Measurements from ENCODE around the gene NSD2.
"Not testable (repeated sequence)": the region's sequence is repeated elsewhere in the genome, so short reads cannot be mapped to it uniquely, and the experiment has no call there.

The NSD2 gene

DNA sequence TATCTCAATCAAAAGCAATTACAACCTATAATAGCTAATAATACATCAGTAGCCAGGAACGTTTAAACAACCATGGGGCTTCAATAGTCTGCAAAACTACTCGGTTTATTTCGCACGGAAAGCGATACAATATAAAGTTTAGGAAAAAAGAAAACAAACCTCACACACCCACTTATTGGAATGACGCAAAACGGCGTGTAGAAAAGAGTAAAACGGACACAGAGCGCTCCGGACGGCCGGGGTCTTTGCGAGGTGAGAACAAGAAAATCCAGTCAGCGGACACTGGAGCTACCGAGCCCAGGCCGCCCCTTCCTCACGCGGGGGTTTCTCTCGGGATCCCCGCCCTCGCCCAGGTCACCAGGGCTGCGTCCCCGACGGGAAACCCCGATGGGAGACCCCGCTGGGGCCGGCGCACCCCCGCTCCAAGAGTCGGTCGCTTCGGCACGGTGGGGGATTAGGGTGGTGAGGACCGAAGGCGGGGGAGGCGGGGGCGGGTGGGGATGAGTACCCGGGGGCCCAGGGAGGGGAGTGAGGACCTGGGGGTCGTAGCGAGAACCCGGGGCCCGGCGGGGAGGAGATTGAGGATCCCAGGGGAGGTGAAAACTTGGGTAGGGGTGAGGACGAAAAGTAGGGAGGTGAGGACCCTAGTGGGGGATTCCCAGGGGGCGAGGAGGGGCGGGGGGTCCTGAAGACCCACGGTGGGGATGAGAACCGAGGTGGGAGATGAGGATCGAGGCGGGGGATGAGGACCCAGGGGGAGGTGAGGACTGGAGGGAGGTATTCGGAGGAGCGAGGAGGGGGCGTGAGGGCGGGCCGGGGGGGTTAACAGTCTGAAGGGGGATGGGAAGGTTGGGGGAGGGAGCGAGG lies 136.8 kb downstream of the NSD2 start:
- no peak for DNase-seq

DNA sequence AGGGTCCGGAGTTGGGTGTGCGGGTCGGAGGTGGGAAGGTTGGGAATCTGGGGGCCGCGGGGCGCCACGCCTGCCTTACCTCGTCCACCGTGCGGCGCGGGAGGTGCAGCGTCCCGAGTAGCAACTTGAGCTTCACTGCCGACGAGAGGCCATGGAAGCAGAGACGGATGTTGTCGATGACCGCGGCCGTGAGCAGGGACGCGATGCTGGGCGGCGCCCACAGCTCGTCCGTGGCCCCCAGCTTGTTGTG lies 137.4 kb downstream of the NSD2 start:
- no peak for DNase-seq

DNA sequence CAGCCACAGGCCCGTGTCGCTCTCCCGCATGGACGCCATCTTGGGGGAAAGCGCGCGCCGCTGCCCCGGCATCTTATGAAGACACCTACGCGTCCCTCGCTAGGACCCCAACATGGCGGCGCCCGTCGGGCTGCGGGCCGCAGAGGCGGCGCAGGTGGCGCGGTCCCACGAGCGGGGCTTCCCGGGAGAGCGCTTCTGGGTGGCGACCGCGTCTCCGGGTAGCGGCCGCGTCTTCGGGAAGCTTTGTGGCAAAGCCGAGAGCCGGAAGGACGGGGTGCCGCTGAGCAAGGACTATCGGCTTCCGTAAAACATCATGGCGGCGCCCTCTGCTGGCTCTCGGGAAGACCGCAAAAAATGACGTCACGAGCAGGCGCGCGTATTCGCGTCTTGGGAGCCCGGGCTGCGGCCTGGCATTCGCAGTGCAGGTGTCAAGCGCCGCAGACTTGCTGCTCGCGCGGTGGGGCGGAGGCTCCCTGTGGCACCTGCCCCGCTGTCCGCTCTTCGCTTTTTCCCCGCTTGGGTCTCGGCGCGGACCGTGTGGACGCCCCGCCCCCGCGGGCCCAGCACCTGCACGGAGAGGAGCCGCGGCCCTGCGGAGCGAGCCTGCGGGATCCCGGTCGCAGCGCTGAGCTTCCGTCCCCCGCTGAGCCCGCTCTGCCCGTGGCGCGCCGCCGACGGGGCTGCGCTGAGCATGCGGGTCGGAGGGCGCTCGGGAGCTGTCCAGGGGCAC lies 137.9 kb downstream of the NSD2 start, which contains the start of gene NELFA:
NELFA (minus strand) TSS at position 54 of the 730 bp plus-strand sequence; CDS start at position 39, 15 bp downstream.
- DNase-seq, result peak; percentile 94

DNA sequence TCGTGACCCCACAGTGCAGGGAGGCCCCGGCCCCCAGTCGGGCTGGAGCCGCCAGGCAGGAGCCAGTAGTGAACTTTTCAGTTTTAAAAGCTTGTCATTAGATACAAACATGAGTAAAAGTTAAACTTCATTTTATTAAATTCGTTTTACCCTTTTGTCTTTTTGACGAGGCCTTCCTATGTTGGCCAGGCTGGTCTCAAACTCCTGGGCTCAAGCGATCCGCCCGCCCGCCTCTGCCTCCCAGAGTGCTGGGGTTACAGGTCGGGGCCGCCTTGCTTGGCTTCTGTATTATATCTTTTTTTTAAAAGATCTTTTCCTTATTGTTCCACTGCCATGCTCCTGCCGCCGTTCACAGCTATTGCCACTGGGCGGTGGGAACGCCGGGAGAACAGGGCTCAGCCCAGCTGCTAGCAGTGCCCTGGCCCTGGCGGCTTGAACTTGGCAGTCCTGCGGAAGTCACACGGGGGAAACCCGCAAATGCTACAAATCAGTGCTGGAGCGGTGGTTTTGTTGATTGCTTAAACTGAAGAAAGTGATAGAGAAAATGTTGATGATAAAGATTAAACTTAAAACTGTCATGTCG lies 138.5 kb downstream of the NSD2 start:
- DNase-seq, result peak; percentile 31

DNA sequence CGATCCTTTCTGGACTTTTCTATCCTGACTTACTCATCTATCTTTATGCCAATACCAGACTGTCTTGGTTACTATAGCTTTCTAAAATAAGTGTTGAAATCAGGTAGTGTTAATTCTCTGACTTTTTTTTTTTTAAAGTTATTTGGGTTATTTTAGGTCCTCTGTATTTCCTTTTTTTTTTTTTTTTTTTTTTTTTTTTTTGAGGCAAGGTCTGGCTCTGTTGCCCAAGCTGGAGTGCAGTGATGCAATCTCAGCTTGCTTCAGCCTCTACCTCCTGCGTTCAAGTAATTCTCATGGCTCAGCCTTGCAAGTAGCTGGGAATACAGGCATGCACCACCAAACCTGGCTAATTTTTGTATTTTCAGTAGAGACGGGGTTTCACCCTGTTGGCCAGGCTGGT lies 140.4 kb downstream of the NSD2 start:
- DNase-seq, result no peak

DNA sequence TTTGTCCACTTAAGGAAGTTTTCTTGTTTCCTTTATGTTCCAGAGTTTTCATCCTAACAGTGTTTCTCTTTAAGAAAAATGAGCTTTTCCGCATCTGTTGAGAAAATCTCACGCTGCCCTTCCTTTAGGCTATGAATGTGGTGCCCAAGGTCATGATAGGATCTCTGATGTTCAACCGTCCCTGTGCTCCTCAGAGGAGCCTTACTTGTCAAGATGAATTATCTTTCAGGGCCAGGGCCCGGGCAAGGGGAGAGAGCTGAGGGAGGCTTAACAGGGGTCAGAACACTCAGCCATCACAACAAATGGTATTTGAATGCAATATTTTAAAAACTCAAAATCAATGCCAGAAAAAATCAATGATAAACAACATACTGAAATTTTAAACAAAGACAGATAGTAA lies 143.8 kb downstream of the NSD2 start:
- no peak for DNase-seq

DNA sequence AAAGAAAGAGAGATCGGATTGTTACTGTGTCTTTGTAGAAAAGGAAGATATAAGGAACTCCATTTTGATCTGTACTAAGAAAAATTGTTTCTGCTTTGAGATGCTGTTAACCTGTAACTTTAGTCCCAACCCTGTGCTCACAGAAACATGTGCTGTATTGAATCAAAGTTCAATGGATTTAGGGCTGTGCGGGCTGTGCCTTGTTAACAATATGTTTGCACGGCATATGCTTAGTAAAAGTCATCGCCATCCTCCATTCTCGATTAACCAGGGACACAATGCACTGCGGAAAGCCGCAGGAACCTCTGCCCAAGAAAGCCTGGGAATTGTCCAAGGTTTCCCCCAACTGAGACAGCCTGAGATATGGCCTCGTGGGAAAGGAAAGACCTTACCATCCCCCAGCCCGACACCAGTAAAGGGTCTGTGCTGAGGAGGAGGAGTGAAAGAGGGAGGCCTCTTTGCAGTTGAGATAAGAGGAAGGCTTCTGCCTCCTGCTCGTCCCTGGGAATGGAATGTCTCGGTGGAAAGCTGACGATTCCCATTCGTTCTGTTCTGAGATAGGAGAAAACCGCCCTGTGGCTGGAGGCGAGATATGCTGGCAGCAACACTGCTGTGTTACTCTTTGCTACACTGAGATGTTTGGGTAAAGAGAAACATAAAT lies 150.3 kb downstream of the NSD2 start:
- not testable (repeated sequence) for DNase-seq

DNA sequence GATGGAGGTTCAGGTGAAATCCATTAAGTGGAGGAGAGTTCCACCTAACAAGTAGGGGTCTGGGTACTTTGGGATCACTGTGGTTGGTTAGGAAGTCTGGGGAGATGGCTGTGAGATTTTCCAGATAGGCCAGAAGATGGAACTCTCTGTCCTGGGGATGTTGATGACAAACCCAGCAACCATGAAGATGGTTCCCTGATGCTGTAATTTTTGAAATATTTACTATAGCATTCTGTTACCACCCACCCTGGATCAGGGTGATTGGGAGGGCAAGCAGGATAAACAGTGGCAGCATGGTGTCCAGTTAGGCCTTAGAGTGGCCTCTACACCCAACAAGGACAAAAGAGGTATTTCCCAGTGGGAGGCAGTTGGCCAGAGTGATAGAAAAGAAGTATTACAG lies 153.5 kb downstream of the NSD2 start:
- no peak for DNase-seq

DNA sequence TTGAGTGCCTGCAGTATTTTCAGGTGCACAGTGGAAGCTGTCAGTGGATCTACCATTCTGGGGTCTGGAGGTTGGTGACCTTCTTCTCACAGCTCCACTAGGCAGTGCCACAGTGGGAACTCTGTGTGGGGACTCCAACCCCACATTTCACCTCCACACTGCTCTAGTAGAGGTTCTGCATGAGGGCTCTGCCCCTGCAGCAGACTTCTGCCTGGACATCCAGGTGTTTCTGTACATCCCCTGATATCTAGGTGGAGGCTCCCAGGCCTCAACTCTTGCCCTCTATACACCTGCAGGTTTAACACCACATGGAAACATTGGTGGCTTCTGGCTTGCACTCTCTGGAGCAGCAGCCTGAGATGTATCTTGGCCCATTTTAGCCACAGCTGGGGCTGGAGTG lies 154.6 kb downstream of the NSD2 start:
- DNase-seq, result no peak

DNA sequence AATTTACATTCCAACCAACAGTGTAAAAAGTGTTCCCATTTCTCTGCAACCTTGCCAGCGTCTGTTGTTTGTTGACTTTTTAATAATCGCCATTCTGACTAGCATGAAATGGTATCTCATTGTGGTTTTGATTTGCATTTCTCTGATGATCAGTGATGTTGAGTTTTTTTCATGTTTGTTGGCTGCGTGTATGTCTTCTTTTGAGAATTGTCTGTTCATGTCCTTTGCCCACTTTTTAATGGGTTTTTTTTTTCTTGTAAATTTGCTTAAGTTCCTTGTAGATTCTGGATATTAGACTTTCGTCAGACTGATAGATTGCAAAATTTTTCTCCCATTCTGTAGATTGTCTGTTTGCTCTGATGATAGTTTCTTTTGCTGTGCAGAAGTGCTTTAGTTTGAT lies 155.9 kb downstream of the NSD2 start:
- DNase-seq, result not testable (repeated sequence)

DNA sequence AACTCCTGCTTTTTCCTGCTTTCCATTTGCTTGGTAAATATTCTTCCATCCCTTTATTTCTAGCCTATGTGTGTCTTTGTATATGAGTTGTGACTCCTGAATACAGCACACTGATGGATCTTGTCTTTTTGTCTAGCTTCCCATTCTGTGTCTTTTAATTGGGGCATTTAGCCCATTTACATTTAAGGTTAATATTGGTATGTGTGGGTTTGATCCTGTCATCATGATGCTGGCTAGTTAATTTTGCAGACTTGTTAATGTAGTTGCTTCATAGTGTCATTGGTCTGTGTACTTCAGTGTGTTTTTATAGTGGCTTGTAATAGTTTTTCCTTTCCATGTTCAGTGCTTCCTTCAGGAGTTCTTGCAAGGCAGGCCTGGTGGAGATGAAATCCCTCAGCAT lies 160.0 kb downstream of the NSD2 start:
- not testable (repeated sequence) for DNase-seq

All from activated CD4-positive, alpha-beta T cell treated with anti-CD3 and anti-CD28 coated beads for 1 hour (primary cell).